SKM-1 (cell line): ENCODE data around the gene NDUFS7.

Experiments
- DNase-seq: peaks from one replicate; lab custom pipeline; 2025; ENCODE audit not compliant: unreplicated experiment; lab: John Stamatoyannopoulos, UW

Gene NDUFS7

DNA sequence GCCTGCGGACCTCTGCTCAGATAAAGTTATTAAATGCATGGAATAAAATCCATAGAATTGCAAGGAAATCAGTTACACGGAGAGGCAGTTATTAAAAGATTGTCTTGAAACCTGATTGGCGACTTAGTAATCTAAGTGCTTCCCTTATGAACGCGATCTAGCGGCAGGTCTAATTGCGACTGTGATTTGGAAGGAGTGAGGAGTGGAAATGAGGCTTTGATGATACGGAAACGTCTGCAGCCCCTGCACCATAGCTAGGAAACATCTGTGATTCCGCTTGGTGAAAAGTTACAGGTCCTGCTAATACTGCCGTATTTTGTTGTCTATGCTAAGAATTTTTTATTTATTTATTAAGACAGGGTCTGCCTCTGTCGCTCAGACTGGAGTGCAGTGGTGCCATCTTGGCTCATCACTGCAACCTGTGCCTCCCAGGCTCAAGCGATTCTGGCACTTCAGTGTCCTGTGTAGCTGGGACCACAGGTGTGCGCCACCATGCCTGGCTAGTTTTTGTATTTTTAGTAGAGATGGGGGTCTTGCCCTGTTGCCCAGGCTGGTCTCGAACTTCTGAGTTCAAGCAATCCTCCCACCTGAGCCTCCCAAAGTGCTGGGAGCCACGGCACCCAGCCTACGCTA is 887 bp downstream of the NDUFS7 start:
- no peak for DNase-seq

- DNase-seq, result no peak
These were observed 2.1 kb downstream of the NDUFS7 start for GRCh38 chr19:1385816-1386215.

DNA sequence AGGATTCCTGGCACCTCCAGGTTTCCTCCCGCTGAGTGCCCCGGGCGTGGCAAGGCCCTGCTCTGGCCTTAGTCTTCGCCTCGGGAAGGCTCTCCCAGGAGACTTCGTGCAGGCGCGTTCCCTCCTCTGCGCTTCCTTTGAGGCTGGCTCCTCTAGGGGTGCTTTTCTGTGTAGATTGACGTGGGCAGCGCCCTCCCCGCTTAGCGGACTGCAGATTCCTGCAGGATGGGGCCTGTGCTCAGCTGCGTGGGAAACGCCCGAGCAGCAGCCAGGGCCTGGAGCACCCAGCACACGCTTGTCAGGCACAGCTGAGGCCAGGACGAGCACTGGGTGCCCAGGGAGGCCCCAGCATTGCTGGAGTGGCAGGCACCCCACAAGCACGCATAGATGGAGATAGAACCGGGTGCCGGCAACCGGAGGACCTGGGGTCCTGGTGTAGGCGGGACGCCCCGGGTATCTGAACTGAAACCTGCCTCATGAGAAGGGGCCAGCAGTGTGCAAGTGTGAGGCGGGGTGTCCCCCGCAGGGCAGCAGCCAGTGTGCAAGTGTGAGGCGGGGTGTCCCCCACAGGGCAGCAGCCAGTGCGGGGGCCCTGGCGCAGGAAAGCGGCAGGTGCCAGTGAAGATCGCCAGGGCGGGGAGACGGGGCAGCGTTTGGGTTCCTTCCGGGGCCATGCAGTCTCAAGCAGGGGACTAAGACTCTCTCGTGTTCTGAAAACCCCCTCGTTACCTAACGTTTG is 3.4 kb downstream of the NDUFS7 start:
- DNase-seq, result no peak

DNA sequence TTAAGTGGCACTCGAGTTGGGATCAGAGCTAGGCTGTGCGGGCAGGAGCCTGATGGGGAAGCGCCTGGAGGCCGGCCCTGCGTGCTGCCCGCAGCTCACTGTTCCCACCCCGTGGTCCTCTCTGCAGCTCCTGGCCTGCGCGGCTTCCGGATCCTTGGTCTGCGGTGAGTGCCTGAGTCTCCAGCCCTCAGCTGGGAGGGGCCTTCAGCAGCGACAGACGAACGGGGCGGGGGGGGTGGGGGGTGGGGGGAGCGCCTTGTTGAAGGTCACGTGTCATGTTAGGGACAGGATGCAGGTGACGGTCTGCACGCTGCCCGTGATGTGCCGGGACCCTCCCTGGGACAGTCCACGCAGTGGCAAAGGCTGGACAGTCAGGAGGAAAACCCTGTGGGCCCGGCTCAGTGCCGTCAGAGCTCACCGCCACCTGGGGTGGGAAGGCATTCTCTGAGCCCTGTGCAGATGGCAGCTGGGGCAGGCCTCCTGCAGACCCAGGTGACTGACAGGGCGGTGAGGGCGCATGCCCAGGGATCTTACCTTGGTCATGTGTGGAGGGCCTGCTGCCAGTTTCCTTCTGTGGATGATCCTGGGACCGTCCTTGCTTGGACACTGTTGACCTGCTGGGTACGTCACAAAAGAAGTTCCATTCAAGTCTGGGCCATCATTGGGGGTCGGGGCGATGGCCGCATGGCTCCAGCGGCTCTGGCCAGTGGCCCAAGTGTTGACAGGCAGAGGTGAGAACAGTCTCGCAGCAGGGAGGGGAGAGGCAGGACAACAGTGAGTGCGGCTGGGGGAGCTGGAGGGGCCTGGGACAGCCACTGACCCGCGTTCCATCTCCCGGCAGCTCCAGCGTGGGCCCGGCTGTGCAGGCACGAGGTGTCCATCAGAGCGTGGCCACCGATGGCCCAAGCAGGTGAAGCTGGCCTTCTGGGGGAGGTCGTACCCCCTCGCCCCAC is 4.3 kb downstream of the NDUFS7 start:
- no peak for DNase-seq

DNA sequence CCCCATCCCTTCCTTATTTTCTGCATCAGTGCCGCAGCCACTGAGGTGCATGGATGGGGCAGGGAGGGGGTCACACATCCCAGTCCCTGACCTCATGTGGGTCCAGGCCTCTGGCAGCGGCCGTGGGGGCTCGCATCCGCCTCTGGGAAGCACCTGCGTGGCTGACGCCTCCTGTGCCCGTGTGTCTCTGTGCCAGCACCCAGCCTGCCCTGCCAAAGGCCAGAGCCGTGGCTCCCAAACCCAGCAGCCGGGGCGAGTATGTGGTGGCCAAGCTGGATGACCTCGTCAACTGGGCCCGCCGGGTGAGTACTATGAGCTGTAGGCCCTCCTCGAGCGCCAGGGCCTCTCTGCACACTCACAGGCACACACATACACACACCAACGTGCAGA is 4.9 kb downstream of the NDUFS7 start:
- no peak for DNase-seq

- DNase-seq, result no peak
These were observed 5.6 kb downstream of the NDUFS7 start for GRCh38 chr19:1389033-1389940.

DNA sequence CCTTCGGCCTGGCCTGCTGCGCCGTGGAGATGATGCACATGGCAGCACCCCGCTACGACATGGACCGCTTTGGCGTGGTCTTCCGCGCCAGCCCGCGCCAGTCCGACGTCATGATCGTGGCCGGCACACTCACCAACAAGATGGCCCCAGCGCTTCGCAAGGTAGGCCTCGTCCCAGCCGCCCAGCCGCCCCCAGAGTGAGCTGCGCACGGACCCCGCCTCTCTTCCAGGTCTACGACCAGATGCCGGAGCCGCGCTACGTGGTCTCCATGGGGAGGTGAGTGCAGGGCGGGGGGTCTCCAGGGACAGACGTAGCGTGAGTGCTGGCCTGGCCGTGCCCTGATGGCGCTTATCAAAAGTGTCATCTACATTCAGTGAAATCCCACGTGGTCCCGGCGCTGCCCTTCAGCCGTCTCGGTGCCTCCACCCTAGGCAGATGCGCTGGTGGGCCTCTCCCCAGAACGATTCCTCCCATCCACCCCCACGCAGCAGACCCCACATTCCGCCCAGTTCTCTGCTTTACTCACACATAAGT is 7.2 kb downstream of the NDUFS7 start:
- DNase-seq, result no peak

DNA sequence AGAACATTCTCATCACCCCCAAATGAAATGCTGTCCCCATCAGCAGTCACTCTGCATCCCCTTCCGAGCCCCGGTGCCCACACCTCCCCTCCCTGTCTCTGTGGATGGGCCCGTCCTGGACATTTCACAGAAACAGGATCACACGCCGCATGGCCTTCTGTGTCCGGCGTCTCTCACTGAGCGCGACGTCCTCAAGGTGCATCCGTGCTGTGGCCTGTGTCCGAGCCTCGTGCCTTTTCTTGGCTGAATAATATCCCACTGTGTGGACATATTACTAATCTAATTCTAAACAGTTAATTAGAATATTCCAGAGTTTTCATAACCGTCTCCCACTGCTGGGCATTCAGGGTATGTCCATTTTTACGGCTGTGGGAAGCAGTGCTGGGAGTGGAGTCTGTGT is 8.7 kb downstream of the NDUFS7 start:
- DNase-seq, result no peak

DNA sequence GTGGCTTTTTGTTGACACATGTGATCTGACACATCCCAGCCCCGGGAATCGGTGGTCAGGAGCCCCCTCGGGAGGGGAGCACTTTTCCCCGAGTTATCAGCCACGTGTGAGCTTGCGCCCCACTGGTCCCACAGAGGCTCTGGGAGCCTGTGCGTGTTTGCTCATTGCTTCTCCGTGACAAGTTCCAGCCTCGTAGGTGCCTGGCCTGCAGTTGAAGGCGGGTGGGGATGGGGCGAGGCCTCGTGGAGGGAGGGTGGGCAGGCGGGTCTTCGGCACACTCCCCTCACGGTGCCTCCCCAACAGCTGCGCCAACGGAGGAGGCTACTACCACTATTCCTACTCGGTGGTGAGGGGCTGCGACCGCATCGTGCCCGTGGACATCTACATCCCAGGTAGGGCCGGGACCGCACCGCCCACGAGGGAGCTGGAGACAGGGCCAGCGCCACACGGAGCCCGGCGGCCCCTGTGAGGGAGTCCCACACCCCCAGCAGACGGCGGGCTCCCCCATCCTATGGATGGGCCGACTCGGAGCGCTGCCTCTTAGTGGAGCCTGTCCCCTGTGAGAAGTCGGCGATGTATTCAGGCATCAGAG is 9.3 kb downstream of the NDUFS7 start:
- DNase-seq, result no peak

GRCh38 chr19:1393841-1394240 is 10.1 kb downstream of the NDUFS7 start:
- DNase-seq, result no peak

DNA sequence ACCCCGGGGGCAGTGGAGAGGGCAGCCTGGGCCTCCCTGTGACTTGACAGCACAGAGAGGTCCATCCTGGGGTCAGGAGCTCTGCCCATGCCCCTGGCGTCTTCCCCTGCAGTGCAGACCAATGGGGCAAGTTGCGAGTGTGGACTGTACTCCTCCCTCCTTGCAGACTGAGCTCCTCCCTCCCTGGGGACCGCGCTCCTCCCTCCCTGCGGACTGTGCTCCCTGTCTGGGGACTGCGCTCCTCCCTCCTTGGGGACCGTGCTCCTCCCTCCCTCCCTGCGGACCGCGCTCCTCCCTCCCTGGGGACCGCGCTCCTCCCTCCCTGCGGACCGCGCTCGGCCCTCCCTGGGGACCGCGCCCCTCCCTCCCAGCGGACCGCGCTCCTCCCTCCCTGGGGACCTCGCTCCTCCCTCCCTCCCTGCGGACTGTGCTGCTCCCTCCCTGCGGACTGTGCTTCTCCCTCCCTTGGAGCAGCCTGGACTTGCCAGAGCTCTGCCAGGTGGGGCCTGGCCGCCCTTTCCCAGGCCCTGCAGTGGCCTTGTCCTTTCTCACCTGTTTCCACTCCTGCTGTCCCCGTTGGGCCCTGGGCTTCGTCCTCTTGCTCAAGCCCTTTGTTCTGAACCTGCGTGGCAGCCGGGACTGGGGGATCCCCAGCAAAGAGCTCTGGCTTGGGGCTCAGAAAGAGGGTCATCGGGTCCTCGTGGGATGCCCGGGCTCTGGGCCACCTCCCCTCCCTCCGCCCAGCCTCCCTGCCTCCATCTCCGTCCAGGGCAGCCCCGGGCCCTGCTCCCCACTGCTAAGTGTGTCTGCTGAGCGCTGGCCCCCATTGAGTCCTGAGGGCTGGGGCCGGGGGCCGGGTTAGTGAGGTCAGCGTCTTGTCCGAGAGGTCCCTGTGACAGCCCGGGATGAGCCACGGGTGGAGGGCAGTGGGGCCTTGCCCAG is 10.8 kb downstream of the NDUFS7 start:
- DNase-seq, result no peak

GRCh38 chr19:1395194-1396018 is 11.7 kb downstream of the NDUFS7 start:
- DNase-seq, result no peak

DNA sequence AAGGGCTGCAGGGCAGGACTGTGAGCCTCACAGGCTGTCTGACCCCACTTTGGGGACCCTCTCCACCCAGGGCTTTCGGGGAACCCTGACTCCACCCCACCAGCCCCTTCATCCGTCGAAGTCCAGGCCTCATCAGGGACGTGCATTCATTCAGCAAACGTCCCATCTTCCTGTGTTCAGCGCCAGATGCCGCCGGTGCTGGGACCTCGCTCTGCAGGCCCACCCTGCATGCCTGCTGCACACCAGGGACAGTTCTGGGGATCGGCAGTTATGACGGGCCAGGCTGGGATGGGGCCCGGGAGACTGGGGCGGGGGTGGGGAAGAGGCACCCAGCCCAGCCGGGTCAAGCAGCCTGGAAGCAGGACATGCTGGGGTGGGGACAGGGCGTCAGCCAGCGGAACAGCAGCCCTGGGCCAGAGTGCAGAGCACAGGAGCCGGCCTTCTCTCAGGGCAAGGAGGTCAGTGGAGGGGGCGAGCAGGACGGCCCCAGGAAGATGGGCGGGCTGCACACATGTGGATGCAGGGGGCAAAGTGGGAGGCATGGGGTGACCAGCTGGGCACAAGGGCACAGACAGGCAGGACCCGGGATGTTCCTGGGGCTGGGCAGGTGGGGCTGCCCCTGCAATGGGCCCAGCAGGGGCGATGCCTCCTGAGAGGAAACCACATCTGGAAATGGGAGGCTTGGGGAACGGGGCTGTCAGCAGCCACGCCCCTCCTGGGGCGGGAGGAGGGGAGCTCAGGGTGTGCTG is 12.5 kb downstream of the NDUFS7 start:
- no peak for DNase-seq

DNA sequence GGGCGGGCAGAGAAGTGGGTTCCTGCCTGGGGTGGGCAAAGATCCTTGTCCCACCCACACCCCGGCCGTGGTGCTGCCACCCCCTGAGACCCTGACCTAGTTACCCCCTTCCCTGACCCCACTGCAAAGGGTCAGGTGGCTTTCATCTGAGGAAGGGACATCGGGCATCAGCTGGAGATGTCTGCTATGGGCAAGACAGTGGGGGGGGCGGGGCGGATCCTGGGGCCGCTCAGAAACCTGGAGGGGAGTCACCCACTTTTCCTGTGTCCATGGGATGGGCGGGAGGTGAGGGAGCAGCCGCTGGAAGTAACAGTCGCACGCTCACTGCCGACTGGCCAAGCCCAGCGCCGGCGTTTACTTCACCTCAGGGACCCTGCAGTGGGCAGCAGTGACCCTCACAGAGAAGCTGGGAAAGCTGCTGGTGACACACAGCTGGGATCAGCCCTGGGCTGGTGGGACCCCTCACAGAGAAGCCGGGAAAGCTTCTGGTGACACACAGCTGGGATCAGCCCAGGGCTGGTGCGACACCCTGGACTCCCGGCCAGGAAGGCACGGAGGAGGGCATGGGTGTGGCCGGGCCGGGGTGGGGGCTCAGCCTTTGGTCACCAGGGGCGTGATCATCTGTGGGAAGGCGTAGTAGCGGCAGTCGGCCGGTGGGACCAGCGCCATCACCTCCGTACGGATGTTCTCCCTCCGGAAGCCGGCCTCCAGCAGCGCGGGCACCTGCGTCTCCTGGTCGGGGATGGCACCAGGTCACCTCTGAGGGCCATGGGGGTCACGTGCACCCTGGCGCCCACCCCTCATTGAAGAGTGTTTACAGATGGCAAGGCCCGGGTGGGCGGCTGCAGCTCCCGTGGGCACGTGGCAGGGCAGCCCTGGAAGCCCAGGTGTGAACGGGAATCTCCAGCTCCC is 13.3 kb downstream of the NDUFS7 start:
- DNase-seq, result no peak

- DNase-seq, result no peak
These were observed 14.1 kb downstream of the NDUFS7 start for GRCh38 chr19:1397838-1398237.

GRCh38 chr19:1399079-1399478 is 15.4 kb downstream of the NDUFS7 start:
- no peak for DNase-seq
